NB4 (cell line): ENCODE measurements around the gene HDAC8.

Source experiments
- DNase-seq: peaks from one replicate; pipeline ENCODE4 v3.0.0; 2010; ENCODE audit warnings: low read depth
- H3K4me3 ChIP-seq: one replicate; pipeline ENCODE4 v1.5.1; 2011; ENCODE audit warnings: mild to moderate bottlenecking, low read depth, low read length, moderate library complexity
- MYC ChIP-seq: IDR thresholded peaks from 2 replicates; pipeline ENCODE4 v1.6.1; 2011; ENCODE audit warnings: low read depth, low read length
- POLR2A ChIP-seq: IDR thresholded peaks from 2 replicates; pipeline ENCODE4 v1.6.1; 2011; ENCODE audit warnings: mild to moderate bottlenecking; ENCODE audit not compliant: insufficient read length; ENCODE audit errors: extremely low read depth
- TF ChIP-seq, protein P1 (sequence below): IDR thresholded peaks from 2 replicates; pipeline ENCODE4 v1.6.1; 2011; ENCODE audit warnings: low read depth, low read length
- TF ChIP-seq, protein P2 (sequence below): IDR thresholded peaks from one replicate; pipeline ENCODE4 v1.5.1; 2012; ENCODE audit warnings: low read depth, low read length

HDAC8 gene

DNA sequence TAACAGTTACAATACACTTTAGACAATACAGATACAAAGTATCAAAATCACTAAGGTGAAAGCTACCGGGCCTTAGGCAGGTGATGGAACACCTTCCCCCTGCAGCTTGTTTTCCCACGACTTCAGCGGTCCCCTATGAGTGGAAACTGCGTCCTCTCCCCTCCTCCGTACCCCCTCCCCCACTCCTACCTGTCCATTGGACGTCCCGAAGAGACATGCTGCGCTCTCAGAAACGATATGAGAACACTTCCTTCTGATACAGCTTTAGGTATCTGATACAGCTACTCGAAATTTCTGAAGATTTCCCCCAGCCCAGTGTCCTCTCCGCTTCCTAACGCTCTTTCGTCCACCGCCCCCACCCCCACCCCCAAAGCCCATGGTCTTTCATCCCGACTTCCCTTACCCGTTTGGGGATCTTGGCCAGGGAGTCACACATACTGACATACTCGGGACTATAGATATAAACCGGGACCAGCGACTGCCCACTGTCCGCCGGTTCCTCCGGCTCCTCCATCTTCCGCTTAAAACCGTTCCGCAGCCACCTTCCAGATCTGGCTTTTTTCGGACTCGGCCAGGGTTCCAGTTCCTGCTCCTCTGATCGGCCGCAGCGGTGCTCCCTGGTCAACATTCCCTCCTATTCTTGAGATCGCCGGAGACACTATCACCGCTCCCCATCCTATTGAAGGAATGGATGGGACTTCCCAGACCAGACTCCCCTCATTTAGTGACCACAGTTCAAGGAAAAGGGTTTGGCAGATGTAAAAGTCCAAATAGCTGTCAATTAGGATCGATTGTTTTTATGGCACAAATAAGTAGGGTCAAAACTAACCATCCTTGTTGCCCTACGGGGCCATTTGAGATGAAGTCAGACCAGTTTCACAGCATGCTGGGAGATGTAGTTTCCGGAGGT lies at the start of gene HDAC8:
Gene HDAC8 (minus strand): TSS at position 596 of the 910 bp plus-strand sequence. CDS start 82 bp downstream, at position 514.
- TF ChIP-seq, protein P1, sequence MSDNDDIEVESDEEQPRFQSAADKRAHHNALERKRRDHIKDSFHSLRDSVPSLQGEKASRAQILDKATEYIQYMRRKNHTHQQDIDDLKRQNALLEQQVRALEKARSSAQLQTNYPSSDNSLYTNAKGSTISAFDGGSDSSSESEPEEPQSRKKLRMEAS, result peak; percentile 10; the same call in 1 of the 2 replicates
- peak; percentile 28 for TF ChIP-seq POLR2A
- TF ChIP-seq, protein P2, sequence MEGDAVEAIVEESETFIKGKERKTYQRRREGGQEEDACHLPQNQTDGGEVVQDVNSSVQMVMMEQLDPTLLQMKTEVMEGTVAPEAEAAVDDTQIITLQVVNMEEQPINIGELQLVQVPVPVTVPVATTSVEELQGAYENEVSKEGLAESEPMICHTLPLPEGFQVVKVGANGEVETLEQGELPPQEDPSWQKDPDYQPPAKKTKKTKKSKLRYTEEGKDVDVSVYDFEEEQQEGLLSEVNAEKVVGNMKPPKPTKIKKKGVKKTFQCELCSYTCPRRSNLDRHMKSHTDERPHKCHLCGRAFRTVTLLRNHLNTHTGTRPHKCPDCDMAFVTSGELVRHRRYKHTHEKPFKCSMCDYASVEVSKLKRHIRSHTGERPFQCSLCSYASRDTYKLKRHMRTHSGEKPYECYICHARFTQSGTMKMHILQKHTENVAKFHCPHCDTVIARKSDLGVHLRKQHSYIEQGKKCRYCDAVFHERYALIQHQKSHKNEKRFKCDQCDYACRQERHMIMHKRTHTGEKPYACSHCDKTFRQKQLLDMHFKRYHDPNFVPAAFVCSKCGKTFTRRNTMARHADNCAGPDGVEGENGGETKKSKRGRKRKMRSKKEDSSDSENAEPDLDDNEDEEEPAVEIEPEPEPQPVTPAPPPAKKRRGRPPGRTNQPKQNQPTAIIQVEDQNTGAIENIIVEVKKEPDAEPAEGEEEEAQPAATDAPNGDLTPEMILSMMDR, result no peak
- H3K4me3 ChIP-seq, result peak within 1 kb of the TSS; percentile 89
- DNase-seq, result peak; percentile 86

DNA sequence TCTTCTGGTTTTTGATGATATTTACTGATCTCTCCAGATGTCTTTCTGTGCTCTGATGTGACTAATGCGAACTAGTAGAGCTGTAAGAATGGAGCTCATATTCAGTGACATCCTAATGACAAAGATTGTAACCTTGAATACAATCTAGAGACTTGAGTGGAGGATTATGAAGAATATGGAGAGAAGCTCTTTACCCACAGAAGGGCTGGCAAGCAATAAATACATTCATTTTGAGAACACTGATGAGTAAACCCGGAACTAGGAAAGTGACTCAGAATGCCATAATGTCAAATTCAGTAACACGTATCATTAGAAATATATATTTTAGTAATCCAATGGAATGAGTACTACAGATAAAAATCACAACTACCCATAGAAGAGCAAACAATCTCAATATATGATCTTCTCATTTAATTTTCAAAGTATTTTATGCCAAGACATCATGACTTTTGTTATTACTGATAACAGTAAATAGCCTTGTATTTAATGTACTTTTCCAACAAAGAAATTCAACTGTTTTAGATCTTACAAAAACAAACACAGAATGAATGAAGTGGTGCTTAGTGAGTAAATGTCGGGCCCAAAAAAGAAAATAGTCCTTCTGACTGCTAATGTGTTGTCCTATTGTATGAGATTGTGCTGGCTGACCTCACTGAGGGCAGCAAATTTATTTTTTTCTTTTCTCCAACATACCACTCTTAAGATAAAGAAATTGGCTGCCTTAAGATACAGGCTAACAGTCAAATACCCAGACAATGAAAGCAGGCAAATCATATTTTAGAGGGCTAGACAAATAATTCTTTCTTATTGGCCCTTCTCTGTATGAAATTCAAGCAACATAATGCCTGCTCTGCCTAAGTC lies 49.2 kb upstream of the HDAC8 start:
- H3K4me3 ChIP-seq, result no peak overlapping the region
- TF ChIP-seq, protein P2, result no peak
- TF ChIP-seq MYC (no peak), POLR2A (no peak)
- TF ChIP-seq, protein P1, result no peak
- DNase-seq, result no peak

DNA sequence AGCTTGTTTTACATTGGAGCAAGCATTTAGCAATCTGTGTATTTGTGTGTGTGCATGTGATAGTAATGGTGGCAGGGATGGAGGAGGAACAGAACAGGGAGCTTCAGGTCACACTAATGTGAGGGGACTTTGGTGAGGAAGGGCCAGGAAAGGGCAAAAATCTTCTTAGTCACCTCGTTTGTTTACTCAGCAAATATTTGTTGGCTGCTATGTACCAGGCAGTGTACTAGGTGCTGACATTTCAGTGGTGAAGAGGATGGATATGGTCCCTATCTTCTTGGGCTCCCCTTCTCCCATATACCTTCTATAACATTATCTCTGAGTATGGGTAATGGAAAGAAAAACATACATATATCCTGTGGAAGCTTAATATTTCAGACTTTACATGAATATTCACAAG lies 48.5 kb upstream of the HDAC8 start:
- DNase-seq, result no peak
- no peak overlapping the region for H3K4me3 ChIP-seq
- TF ChIP-seq, protein P1, result no peak
- TF ChIP-seq POLR2A, result no peak
- no peak for TF ChIP-seq MYC
- TF ChIP-seq, protein P2, result no peak

DNA sequence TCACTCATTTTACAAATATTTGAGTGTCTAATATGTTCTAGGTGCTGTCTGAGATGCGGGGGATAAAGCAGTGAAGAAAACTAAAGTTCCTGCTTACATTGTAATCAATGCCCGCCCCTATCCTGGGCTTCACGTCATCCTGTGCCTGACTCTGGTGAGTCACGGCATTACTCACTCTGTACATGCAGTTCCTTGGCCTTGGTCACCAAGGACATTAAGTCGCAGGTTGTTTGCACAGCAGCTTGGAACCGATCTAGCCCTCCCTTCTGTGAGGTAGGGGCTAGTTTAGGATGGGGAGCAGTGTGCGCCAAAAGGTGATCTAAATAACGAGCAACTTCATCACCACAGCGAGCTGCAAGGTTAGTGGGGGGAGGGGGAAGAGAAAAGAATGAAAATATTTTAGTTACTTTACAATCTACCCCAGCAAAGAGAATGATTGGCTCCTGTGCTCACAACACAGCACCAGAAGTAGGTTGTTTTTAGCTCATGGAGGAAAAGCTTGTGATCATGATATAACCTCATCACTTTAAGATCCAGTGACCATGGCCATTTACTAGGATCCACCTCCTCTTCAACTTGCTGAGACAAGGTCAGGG lies 48.0 kb upstream of the HDAC8 start:
- H3K4me3 ChIP-seq, result no peak overlapping the region
- no peak for TF ChIP-seq MYC
- TF ChIP-seq, protein P1, result no peak
- TF ChIP-seq, protein P2, result no peak
- TF ChIP-seq POLR2A, result no peak
- peak; percentile 27 for DNase-seq

DNA sequence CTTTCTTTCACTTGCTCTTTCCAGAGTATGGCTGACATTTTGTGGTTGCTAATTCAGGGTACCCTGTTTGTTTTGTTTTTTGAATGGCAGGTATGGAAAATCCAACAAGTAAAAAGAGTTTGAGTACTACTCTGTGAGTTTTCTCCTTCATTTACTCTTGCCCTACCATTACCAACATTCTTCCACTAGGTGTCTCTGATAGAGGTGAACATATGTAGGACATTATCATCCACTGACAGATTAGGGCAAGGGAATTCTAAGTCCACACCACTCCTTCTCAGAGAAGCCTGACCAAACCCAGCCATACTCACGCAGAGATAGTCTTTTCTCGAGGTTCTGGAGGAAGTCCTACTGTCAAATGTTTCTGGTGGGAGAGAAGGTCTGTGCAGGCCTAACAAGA lies 36.7 kb upstream of the HDAC8 start:
- no peak overlapping the region for H3K4me3 ChIP-seq
- peak; percentile 1 for DNase-seq

More for the DNA sequence above, 36.7 kb upstream of the HDAC8 start:
- TF ChIP-seq, protein P2, result no peak
- TF ChIP-seq MYC (no peak), POLR2A (no peak)
- TF ChIP-seq, protein P1, result no peak
